GM19238 (cell line): ENCODE data around the gene CHRND.
"Not testable (repeated sequence)": the region's sequence is repeated elsewhere in the genome, so short reads cannot be mapped to it uniquely, and the experiment has no call there.

Experiments used
- DNase-seq: peaks from one replicate; pipeline ENCODE4 v3.0.0; 2011; ENCODE audit warnings: low spot score; ENCODE audit not compliant: insufficient read length

Gene CHRND

DNA sequence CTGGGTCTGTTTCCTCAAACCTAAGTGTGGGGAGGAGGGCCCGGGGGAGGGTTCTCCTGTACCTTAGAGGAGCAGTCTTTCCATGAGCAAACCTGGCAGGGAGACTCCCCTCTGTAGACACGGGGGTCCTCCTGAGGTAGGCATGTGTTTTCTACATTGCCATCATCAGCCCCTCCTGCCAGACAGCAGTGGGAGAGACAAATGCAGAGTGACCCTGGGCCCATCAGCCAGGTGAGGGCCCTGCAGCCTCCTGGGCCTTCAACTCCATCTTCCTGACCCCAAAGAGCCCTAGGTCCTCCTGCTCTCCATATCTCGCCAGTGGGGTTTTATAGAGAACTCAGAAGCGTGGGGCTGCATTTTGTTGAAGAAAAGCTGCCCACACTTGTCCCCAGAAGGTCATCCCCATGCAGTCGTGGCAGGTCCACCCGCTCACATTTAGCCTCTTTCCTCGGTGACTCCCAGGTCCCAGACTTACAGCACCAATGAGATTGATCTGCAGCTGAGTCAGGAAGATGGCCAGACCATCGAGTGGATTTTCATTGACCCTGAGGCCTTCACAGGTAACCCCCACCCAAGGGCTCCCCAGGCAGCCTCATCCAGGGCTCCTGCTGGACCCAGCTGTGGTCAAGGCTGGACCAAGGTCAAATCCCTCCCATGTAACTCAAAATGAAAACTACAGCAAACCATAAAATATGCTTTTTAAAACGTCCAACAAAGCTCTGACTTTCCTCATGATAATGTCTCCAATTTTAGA, 16.2 kb downstream of the CHRND start:
- DNase-seq = no peak

DNA sequence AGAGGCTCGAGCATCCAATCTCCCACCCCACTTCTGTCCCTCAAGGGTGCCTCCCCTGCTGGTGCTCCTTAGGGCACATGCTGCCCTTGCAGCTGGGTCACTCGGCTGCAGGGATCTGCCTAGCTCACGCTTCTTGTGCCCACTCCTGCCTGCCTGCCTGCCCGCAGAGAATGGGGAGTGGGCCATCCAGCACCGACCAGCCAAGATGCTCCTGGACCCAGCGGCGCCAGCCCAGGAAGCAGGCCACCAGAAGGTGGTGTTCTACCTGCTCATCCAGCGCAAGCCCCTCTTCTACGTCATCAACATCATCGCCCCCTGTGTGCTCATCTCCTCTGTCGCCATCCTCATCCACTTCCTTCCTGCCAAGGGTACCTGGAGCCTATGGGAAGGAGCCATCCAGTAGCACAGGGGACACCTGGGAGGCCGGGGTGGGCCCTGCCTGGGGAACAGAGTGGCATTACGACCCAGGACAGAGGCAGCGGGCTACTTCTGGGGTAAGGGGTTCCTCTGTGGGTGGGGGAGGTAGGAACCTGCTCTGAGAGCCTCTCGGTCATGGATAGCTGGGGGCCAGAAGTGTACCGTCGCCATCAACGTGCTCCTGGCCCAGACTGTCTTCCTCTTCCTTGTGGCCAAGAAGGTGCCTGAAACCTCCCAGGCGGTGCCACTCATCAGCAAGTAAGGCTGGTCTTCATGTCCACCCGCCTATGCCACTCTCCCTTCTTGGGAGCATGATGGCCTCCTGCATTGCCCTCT, 16.9 kb downstream of the CHRND start:
- no peak for DNase-seq

DNA sequence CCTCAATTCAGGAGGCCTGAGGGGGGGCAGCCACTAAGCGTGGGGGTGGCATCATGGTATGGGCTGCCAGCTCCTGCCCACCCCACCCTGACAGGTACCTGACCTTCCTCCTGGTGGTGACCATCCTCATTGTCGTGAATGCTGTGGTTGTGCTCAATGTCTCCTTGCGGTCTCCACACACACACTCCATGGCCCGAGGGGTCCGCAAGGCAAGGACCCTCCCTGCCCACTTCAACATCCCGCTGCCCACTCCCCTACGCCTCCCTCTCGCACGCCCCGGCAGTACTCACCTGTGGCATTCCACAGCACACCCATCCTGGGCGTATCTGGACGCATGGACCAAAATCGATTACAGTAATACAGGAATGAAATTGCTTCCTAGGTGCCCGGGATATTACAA, 17.5 kb downstream of the CHRND start:
- no peak for DNase-seq

DNA sequence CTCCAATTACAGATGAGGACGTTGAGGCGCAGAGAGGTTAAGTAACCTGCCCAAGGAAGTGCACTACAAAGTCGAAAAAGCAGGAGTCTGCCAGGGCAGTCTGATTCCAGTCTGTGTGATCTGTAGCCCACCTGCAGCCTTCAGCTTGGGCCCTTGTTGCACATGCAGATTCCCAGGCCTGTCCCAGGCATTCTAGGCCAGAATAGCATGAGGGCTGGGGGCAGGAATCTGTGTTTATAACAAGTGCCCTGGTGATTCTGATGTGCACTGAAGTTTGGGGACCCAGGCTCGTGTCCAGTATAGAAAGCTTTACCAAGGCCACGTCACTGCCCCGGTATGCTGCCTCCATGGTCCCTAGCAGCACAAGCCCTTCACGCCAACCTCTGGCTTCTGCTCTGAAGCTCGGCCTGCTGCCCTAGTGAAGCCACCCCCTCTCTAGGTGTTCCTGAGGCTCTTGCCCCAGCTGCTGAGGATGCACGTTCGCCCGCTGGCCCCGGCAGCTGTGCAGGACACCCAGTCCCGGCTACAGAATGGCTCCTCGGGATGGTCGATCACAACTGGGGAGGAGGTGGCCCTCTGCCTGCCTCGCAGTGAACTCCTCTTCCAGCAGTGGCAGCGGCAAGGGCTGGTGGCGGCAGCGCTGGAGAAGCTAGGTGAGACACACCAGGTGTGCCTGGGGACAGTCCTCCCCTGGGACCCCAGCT, 18.1 kb downstream of the CHRND start:
- no peak for DNase-seq

DNA sequence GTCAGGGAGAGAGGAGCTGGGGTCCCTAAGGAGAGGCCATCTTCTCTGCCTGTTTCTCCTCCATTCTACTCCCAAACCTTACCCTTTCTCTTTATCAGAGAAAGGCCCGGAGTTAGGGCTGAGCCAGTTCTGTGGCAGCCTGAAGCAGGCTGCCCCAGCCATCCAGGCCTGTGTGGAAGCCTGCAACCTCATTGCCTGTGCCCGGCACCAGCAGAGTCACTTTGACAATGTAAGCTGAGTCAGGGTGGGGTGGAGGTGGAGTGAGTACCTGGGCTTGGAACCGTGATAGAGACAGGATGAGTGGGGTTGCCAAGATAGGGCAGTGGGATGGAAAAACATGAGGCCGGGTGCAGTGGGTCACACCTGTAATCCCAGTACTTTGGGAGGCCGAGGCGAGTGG, 18.7 kb downstream of the CHRND start:
- DNase-seq = no peak

DNA sequence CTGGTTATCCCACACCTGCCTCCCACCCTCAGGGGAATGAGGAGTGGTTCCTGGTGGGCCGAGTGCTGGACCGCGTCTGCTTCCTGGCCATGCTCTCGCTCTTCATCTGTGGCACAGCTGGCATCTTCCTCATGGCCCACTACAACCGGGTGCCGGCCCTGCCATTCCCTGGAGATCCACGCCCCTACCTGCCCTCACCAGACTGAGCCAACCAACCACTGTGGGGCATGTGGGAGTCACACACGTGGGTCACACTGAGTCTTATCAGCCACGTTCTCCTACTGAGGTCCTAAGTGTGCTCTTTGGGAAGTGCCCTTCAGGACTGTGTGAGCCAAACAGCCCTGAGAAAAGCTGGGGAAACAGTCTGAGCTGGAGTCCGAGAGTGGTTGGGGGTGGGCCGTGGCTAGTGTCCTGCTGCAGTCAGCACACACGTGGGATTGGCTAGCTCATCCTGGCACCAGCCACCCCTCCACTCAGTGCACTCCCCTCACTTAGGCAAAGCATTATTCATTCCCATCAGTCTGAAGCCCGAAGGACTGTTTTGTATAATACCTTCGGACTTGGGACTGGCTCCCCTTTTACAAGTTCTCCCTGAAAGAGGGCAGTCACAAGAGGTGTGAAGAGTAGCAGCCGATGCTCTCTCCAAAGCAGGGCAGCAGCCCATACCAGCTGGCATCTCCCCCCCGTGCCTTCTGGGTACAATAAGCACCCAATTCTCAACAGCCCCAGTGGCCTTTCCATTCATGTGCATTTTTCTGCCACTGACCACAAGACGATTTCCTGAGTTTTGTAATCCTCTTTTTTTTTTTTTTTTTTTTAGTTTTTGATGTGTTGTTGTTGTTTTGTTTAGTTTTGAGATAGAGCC, 19.8 kb downstream of the CHRND start:
- DNase-seq = no peak

DNA sequence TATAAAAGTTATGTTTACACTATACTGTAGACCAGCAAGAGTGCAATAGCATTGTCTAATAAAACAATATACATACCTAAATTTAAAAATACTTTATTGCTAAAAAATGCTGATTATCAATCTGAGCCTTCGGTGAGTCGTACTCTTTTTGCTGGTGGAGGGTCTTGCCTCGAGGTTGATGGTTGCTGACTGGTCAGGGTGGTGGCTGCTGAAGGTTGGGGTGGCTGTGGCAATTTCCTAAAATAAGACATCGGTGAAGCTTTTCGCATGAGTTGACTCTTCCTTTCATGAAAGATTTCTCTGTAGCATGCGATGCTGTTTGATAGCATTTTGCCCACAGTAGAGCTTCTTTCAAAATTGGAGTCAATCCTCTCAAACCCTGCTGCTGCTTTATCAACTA, 22.0 kb downstream of the CHRND start:
- no peak for DNase-seq

DNA sequence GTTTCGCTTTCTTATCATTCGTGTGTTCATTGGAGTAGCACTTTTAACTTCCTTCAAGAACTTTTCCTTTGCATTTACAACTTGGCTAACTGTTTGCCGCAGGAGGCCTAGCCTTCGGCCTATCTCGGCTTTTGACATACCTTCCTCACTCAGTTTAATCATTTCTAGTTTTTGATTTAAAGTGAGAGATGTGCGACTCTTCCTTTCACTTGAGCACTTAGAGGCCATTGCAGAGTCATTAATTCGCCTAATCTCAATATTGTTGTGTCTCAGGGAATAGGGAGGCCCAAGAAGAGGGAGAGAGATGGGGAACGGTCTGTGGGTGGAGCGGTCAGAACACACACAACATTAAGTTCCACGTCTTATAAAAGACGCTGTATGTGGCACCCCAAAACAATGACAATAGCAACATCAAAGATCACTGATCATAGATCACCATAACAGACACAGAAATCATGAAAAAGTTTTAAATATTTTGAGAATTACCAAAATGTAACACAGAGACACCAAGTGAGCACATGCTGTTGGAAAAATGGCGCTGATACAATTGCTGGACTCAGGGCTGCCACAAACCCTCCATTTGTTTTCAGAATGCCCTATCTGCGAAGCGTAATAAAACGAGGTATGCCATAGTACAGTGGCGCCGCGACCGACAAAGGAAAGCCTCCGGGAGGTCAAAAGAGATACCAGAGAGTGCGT, 23.8 kb downstream of the CHRND start:
- DNase-seq = no peak

DNA sequence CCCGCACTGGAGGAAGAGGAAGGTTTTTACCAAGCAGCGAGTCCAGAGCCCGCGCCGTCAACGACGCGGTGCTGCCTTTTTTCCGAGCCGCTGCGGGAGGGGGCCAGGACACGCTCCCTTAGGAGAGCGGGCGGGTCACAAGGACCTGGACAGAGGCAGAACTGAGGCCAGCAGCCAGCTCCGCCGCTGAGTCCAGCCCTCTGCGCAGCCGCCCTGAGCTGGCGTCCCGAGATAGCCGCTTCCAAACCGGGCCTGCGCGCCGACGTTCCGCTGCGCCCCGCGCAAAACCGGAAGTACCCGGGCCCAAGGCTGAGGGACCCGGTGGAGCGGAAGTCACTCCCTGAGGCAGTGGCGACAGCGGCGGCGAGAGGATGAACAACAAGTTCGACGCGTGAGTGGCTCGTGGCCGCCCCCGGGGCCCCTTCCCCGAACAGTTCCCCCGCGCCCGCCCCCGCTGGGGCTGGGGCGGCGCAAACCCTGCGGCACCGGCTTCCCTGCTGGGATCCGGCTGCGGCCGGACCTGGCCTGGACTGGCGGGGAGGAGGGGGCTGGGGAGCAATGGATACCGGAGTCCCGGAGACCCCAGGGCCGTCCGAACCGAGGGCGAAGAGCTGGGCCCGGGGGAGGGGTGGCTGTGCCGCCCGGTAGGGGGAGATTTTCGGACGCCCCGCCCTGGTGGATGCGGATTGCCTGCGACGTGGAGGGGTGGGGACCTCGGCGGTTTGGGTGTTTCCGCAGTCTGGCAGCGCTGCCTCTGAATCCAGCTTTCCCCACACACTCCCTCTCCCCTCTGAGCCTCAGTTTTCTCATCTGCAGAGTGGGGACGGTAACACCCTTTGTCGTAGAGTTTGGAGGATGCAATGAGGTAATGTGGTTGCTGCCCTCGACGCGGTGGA, 24.6 kb downstream of the CHRND start, which contains the start of the genes EIF4E2 and TIGD1:
Gene EIF4E2 (plus strand): TSS at position 336 of the 896 bp plus-strand sequence. CDS start 36 bp downstream, at position 372.
Gene TIGD1 (minus strand): TSS at position 204 of the 896 bp plus-strand sequence. CDS start 675 bp downstream, outside the sequence.
- peak; percentile 99 for DNase-seq

DNA sequence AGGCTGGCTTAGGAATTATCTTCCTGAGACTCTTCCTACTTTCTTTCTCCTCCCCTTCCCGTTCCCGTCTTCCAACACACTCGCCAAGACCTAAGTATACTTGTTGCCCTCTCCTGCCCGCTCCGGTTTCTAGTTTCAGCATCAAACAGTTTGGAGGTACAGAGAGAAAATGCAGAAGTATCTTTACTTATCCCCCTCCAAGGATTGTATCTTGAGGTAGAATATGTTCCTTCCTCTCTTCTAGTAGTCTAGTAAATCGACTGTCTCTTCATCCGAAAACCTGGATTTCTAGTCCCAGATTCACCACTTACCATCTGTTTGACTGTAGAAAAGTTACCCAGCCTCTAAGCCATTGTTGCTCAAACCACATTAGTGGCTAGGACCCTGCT, 25.3 kb downstream of the CHRND start:
- DNase-seq = no peak

DNA sequence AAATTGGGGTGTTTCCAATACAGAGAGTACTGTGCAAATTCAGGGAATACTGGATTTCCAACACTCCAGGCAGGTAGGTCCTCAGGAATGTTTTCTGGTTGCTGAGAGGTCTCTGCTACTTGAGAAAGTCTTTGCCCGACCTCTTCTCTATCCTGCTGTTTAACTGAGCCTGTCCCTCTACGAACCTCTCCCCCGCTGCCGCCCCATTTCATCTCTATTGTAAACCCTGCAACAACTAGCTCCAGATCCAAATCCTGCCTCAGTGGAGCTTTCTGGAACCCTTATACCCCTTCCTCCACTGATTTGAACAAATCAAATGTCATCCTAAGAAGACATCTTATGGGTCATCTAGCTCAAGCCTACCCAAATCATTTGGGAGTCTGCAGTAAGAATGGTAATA, 25.8 kb downstream of the CHRND start:
- DNase-seq = no peak

DNA sequence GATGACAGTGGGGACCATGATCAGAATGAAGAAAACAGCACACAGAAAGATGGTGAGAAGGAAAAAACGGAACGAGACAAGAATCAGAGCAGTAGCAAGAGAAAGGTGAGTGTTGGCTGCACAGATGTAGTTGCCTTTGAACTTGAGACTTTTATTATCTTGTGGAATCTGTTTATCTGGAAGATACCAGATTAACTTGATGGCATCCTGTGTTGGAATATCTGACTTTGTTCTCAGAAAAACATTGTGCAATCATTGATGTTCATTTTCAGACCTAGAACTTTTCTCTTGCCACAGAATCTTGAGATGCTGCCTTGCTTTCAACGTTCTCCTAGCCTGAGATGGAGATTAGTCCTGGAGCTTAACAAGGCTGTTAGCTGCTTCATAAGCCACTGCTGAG, 30.5 kb downstream of the CHRND start:
- no peak for DNase-seq

DNA sequence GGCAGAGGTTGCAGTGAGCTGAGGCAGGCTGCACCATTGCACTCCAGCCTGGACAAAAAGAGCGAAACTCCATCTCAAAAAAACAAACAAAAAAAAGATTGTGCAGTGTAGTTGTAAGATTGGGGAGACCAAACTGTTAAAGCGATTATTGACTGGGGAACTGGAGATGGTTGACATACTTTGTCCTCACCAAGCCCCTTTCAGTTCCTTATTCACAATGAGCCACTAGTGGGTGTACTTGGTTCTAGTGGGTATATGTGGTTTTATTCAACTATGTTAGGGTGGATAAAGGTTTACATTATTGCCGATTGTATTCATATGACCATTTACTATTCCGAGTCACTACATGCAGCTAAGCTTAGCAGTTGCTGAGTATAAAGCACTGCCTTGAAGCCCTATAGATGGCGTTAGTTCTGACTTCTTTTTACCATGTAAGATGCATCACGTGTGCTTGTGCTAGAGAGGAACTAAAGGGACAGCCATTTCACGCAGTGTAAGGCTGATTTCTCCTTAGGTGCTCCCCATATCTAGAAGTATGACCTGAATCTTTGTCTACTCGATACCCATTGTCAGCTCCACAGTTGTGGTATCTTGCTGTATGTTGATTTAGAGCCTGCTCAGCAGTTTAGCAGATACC, 36.7 kb downstream of the CHRND start:
- no peak for DNase-seq

DNA sequence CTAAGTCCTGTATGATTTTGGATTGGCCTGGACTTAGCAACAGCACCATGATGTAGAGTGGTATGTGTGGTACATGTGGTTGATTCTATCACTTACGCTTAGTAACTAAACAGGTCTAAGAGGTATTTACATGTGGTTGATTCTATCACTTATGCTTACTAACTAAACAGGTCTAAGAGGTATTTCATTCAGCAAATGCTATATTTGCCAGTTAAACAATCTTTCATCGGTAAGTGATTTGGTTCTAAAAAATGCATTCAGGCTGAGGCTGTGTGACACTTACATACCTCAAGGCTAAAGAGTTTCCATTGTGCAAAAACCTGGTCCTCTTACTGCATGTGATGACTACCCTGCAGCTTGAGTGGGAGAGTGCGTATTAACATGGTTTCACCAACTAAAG, 37.6 kb downstream of the CHRND start:
- DNase-seq = no peak

DNA sequence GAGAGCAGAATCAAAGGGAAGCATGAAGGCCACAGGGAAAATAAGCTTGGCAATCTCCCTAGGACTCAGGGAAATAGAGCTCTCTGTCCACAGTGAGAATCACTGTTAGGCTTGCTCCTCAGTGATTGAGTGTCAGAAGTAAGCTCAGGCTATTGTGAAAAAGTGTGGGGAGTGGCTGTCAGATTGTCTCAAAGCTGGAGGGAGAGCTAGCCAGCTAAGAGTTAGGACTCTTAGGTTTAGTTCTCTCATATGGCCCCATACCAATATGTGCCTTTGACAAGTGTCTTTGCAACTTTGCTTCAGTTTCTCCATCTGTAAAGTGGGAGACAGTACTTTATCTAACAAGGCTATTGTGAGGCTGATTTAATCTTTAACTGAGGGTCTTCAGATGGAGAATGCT, 41.8 kb downstream of the CHRND start:
- DNase-seq = no peak

DNA sequence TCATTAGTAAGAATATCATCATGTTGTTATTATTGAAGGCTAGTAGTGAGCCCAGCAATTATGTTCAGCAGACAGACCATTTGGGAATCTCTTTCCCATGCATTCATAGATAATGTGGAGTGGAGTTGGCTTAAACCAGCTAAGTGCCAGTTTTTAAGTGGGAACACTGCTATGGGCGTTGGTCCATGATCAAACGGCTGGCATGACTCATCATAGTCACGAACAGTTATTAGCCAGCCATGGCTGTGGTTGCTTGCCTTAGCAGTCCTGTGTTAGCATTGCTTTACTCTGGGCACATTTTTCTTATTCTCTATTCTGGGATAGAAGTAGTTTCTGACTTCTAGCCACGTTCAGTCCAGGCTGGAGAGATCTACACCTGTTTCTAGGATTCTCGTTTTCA, 42.2 kb downstream of the CHRND start:
- no peak for DNase-seq

DNA sequence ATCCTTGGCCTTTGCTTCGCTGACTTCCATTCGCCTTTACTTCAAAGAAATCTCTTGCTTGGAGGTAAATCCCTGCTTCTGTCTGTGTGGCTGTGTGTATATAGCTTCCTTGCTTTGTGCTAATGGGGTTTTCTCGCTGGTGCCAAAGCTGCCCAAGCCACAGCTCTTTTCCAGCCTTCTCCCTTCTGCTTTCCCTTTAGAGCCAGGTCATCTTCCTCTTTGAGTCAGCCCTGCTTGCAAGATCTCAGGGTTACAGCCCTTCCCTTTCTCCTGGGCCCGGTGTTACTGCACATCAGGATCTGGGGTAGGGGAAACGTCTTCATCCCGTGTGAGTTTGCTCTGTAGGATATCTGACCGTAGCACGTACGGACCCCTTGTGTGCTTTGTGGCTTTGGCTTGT, 43.6 kb downstream of the CHRND start:
- DNase-seq = no peak

DNA sequence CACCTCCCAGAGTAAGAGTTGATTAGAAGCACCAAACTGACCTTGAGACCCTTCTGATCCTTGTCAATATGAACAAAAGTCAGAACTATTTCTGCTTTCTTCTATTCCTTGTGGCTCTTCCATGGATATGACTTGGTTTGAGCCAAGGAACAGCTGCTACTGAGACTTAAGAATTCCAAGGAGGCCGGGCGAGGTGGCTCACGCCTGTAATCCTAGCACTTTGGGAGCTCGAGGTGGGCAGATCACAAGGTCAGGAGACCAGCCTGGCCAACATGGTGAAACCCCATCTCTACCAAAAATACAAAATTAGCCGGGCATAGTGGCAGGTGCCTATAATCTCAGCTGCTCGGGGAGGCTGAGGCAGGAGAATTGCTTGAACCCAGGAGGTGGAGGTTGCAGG, 44.5 kb downstream of the CHRND start:
- DNase-seq = not testable (repeated sequence)

DNA sequence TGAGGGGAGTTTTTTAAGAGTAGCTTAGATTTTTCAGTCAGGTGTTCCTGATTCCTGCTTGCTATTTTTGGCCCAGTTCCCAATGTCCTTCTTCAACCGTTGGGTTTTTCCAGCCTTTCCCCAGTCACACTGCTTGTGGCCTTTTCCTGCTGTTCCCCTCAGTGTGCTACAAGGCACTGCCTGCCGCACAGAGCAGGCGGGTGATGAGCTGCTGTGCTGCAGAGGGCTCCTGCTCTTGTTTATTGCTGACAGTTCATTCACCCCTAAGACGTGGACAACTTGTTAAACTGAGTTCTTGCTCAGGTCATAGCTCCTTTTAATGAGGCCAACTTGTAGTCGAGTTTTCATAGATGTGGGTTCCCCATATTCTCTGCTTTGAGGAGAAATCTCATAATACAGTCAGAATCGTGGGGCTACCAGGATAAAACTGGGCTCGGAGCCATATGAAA, 45.1 kb downstream of the CHRND start:
- no peak for DNase-seq
